Measurements from ENCODE around the gene UQCRC2.
"Not testable (repeated sequence)": the region's sequence is repeated elsewhere in the genome, so short reads cannot be mapped to it uniquely, and the experiment has no call there.

Gene UQCRC2

GRCh38 chr16:22012241-22012640, 59.1 kb downstream of the UQCRC2 start:
- DNase-seq: no peak

GRCh38 chr16:22013486-22013885, 60.3 kb downstream of the UQCRC2 start:
- DNase-seq: no peak

DNA sequence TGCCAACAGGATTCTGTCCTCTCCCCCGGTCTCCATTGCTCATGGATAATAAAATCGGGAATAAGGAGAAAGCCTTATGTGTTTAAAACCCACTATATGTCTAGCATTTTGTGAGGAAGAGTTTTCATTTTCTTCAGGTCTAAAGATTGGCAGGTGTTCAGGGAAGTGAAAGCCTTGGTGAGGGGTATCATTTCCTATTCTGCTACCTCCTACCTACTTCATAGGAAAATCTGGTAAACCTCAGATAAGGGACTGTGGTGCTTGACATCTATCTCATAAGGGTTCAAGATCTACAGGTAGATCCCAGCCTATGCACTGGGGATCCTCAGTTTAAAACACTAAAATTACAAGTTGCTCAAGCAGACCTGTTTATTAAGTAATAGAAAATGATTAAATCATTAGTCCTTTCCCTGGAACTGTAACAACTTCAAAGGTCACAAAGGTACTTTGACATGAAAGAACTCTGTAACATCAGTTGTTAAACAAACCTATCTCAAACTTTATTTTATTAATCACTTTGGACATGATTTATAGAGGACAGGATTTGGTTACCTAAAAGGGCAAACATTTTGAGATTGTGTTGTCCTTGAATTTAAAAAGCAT, 61.2 kb downstream of the UQCRC2 start:
- no peak for DNase-seq

DNA sequence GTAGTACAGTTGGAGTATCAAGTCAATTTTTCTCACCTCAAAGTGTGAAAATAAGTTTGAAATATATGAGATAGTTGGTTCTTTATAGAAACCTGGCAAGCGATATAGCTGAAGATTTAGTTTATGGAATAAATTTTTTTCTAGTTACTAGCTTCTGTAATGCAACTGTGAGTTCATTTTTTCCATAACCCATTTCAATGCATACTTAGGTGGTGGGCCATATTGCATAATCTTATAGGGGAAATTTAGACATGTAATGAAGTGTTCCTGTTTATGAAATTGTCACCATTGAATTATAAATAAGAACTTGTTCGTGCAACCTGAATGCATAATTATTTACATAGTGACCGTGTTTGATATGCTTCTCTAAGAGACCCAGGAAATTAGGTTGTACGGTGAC, 63.8 kb downstream of the UQCRC2 start:
- DNase-seq: peak; percentile 33 to 60 (median 46)

DNA sequence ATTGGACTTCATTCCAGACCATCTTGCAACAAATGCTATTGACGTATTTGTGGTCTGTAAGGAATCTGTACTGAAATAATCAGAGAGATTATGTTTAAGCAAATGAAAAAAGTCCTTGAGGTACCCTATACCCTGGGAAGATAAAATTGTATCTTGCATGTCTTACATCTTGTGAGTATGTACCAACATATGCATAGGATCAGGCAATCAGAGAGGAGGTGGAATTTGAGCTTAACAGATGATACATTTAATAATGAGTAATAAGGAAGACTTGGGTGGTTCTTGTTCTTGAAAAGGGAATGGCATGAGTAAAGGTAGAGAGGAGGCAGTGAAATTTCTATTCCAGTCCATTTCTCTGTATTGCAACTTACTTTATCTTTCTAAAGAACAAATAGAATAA, 65.4 kb downstream of the UQCRC2 start:
- no peak for DNase-seq

DNA sequence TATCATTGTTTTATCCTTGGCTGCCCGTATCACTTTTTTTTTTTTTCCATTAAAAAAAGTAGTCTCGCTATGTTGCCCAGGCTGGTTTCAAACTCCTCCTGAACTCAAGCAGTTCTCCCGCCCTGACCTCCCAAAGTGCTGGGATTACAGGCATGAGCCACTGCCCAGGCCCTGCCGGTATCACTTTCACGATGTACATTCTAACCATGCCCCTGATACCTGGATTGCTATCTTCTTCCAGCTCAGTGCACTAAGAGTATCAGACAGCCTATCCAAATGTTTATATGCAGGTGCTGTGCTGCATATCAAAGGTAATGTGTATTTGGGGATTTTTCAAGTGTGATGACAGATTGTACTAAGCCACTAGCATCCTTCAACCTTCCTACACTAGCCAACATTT, 69.0 kb downstream of the UQCRC2 start:
- no peak for DNase-seq

DNA sequence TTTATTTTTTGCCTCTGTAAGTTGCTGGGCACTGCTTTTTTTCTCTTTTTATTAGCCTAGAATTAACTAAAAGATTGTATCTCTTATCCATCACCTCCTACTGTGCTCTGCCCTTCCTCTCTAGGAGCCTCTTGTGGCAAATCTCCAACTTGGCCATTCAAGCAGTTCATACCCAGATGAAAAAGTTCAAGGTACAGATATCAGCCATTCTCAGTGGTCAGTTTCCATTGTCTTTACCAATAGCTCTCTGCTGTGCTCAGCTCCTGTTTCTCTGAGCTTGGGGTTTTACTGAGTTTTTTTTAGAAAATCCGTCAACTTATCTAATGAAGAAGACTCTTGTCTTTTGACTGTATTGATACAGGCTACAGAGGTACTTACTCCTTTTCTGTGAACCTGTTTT, 70.3 kb downstream of the UQCRC2 start:
- no peak for DNase-seq

- DNase-seq: not testable (repeated sequence)
Measured at GRCh38 chr16:22024785-22025184, 71.6 kb downstream of the UQCRC2 start.

DNA sequence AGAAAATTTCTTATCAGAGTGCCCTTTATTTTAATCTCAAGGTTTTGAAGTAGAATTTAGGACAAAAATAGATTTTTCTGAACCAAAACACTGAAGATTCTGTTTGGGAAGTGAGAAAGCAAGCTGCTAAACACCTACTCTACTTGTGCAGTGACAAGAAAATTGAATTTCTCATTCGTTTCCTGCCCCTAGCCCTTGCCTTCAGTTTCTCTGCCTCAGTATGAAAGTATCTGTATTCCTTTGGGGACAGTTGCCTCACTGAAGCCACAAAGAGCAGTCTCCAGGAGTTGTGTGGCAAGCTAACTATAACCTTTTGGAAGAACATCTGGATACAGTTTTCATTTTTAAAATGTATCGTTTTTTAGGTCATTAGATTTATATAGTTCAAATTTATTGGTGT, 74.5 kb downstream of the UQCRC2 start:
- DNase-seq: no peak

GRCh38 chr16:22029632-22030031, 76.5 kb downstream of the UQCRC2 start:
- DNase-seq: no peak

DNA sequence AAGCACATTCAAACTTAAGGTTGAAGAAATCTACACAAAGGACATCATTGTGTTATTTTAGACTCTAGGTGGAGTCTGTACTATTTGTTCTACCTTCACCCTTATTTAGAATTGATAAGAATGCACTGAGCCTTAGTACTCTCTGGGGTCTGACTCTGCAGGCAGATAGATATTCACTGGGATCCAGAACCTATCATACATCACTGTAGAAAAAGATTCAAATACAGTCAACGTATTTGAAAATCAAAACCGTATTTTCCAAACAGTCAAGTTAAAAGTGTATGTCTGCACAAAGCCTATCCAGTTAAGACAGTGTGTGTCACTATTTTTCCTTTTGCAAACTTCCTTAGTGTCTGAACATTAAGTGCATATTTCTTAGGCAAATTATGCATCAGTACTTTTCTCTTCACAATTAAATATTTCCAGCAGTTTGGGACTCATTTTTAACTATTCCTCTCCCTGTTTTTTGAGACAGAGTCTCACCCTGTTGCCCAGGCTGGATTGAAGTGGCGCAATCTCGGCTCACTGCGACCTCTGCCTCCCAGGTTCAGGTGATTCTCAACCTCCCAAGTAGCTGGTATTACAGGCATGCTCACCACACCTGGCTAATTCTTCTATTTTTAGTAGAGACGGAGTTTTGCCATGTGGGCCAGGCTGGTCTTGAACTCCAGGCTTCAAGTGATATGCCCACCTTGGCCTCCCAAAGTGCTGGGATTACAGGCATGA, 77.1 kb downstream of the UQCRC2 start:
- no peak for DNase-seq

DNA sequence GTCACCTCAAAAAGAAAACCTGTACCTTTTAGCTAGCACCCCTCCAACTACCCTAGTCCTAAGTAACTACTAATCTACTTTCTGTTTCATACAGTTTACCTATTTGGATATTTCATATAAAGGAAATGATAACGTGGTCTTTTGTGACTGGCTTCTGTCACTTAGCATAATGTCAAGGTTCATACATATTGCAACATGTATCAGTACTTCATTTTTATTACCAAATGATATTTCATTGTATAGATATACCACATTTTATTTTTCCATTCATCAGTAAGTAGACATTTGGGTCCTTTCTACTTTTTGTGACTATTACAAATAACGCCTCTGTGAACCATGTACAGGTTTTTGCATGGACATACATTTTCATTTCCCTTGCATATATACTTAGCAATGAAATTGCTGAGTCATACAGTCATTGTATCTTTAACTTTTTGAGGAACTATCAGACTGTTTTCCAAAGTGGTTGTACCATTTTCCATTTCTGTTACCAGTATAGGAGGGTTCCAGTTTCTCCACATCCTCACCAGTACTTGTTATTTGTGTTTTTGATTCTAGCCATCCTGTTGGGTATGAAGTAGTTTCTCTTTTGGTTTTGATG, 78.4 kb downstream of the UQCRC2 start:
- no peak for DNase-seq

Data from suppressor macrophage treated with lipopolysaccharide for 1 hour (primary cell).